ENCODE measurements around the gene HAPLN3. TPM values are rescaled to one million over a fixed set of nuclear protein-coding genes. Genes with fewer than 3 reads are reported as not detected.
"Not testable (repeated sequence)": the region's sequence is repeated elsewhere in the genome, so short reads cannot be mapped to it uniquely, and the experiment has no call there.

Gene HAPLN3
- total RNA-seq, 1 donor from 2014 or later, result 16.9 TPM

- TF ChIP-seq POLR2AphosphoS5 (IDR thresholded peaks at IDR 0.05; ENCODE audit: insufficient read depth in 1 of 2, low read depth in 1 of 2) (no peak), POLR2A (IDR thresholded peaks at IDR 0.05) (no peak), CTCF (IDR thresholded peaks at IDR 0.05) (no peak)
- DNase-seq (ENCODE audit: extremely low spot score in 2 of 2), result no peak
- intact Hi-C loops (cut with DNase I), result no loop called here
- no peaks in the 10 kb centered on the region for H3K36me3 ChIP-seq
- H3K9me3 ChIP-seq, result no peaks in the 10 kb centered on the region
- H3K27me3 ChIP-seq, result no peaks in the 10 kb centered on the region
- no peak overlapping the region for H3K4me3 ChIP-seq
- no peaks in the 10 kb centered on the region for H3K4me1 ChIP-seq
- peak overlapping the region; percentile 29 for H3K27ac ChIP-seq
Observed at GRCh38 chr15:88932875-88933330, 37.6 kb upstream of the HAPLN3 start.

GRCh38 chr15:88932271-88932874, 37.0 kb upstream of the HAPLN3 start:
- Histone ChIP-seq H3K27ac (peak overlapping the region; percentile 29), H3K4me3 (no peak overlapping the region), H3K27me3 (no peaks in the 10 kb centered on the region), H3K4me1 (no peaks in the 10 kb centered on the region), H3K9me3 (no peaks in the 10 kb centered on the region), H3K36me3 (no peaks in the 10 kb centered on the region)
- no peak for TF ChIP-seq POLR2A (IDR thresholded peaks at IDR 0.05)
- no peak for TF ChIP-seq POLR2AphosphoS5 (IDR thresholded peaks at IDR 0.05; ENCODE audit: insufficient read depth in 1 of 2, low read depth in 1 of 2)
- no peak for TF ChIP-seq CTCF (IDR thresholded peaks at IDR 0.05)
- intact Hi-C loops (cut with DNase I), result no loop called here
- DNase-seq (ENCODE audit: extremely low spot score in 2 of 2), result no peak

GRCh38 chr15:88930579-88930978, 35.2 kb upstream of the HAPLN3 start:
- Histone ChIP-seq H3K36me3 (no peaks in the 10 kb centered on the region), H3K27me3 (no peaks in the 10 kb centered on the region), H3K9me3 (no peaks in the 10 kb centered on the region), H3K4me1 (no peaks in the 10 kb centered on the region), H3K4me3 (no peak overlapping the region), H3K27ac (no peak overlapping the region)
- DNase-seq (ENCODE audit: extremely low spot score in 2 of 2), result no peak
- no peak for TF ChIP-seq POLR2AphosphoS5 (IDR thresholded peaks at IDR 0.05; ENCODE audit: insufficient read depth in 1 of 2, low read depth in 1 of 2)
- TF ChIP-seq CTCF (IDR thresholded peaks at IDR 0.05), result no peak
- no peak for TF ChIP-seq POLR2A (IDR thresholded peaks at IDR 0.05)
- intact Hi-C loops (cut with DNase I), result no loop called here

- intact Hi-C loops (cut with DNase I); DNase-seq (ENCODE audit: extremely low spot score in 2 of 2); H3K4me3 ChIP-seq; H3K27me3 ChIP-seq; H3K9me3 ChIP-seq; H3K27ac ChIP-seq; H3K4me1 ChIP-seq; H3K36me3 ChIP-seq: not testable (repeated sequence)
Observed at GRCh38 chr15:88929358-88930098, 34.2 kb upstream of the HAPLN3 start.

- H3K36me3 ChIP-seq; DNase-seq (ENCODE audit: extremely low spot score in 2 of 2); H3K27me3 ChIP-seq; H3K9me3 ChIP-seq; intact Hi-C loops (cut with DNase I); H3K27ac ChIP-seq; H3K4me3 ChIP-seq; H3K4me1 ChIP-seq: not testable (repeated sequence)
Observed at GRCh38 chr15:88928192-88928591, 32.8 kb upstream of the HAPLN3 start.

GRCh38 chr15:88925648-88926047, 30.3 kb upstream of the HAPLN3 start:
- H3K36me3 ChIP-seq; H3K27ac ChIP-seq; H3K27me3 ChIP-seq; intact Hi-C loops (cut with DNase I); H3K4me3 ChIP-seq; H3K9me3 ChIP-seq; DNase-seq (ENCODE audit: extremely low spot score in 2 of 2); H3K4me1 ChIP-seq: not testable (repeated sequence)

- H3K4me3 ChIP-seq; H3K36me3 ChIP-seq; H3K27ac ChIP-seq; H3K9me3 ChIP-seq; DNase-seq (ENCODE audit: extremely low spot score in 2 of 2); intact Hi-C loops (cut with DNase I); H3K4me1 ChIP-seq; H3K27me3 ChIP-seq: not testable (repeated sequence)
Observed at GRCh38 chr15:88920892-88921435, 25.6 kb upstream of the HAPLN3 start.

Data from vagina (tissue), 2 donors.